ENCODE results near the gene SUGCT. TPM values are rescaled to one million over a fixed set of nuclear protein-coding genes. Genes with fewer than 3 reads are reported as not detected.
A peak's percentile ranks its signal among the peaks of the same experiment; 100 is the strongest.
"Not testable (repeated sequence)": the region's sequence is repeated elsewhere in the genome, so short reads cannot be mapped to it uniquely, and the experiment has no call there.

The SUGCT gene
- total RNA-seq, 1 donor from 2014 or later: 9.8 TPM

- Mint-ChIP-seq H3K36me3 (peaks cover 5% of the 10 kb centered on the region), H3K27me3 (ENCODE audit: low read depth) (no peaks in the 10 kb centered on the region), H3K4me3 (no peak overlapping the region), H3K27ac (no peak overlapping the region), H3K4me1 (peaks cover 8% of the 10 kb centered on the region), H3K9me3 (no peaks in the 10 kb centered on the region)
- no peak for TF ChIP-seq CTCF (IDR thresholded peaks at IDR 0.05; ENCODE audit: unreplicated experiment)
- no peak for DNase-seq (ENCODE audit: low spot score in 2 of 2, unreplicated experiment in 2 of 2)
These were observed 28.8 kb upstream of the SUGCT start for GRCh38 chr7:40105879-40106473.

GRCh38 chr7:40115936-40116335, 18.9 kb upstream of the SUGCT start:
- no peak overlapping the region for H3K27ac Mint-ChIP-seq
- no peak overlapping the region for H3K4me3 Mint-ChIP-seq
- H3K36me3 Mint-ChIP-seq: peaks cover 18% of the 10 kb centered on the region
- no peak for TF ChIP-seq CTCF (IDR thresholded peaks at IDR 0.05; ENCODE audit: unreplicated experiment)
- no peak for DNase-seq (ENCODE audit: low spot score in 2 of 2, unreplicated experiment in 2 of 2)
- peaks cover 5% of the 10 kb centered on the region for H3K9me3 Mint-ChIP-seq
- H3K4me1 Mint-ChIP-seq: peaks cover 10% of the 10 kb centered on the region
- H3K27me3 Mint-ChIP-seq (ENCODE audit: low read depth): no peaks in the 10 kb centered on the region

DNA sequence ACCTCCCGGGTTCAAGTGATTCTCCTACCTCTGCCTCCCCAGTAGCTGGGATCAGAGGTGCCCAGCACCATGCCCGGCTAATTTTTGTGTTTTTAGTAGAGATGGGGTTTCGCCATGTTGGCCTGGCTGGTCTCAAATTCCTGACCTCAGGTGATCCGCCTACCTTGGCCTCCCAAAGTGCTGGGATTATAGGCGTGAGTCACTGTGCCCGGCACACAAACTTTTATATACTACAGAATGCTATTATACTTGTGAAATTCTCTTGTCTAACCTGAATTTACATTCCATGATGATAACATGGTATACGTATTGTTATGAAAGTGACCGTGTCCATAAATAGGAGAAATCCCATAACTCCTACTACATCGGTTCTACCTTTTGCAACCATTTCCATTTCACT, 17.6 kb upstream of the SUGCT start:
- not testable (repeated sequence) for H3K27ac Mint-ChIP-seq; H3K27me3 Mint-ChIP-seq (ENCODE audit: low read depth); H3K4me3 Mint-ChIP-seq; DNase-seq (ENCODE audit: low spot score in 2 of 2, unreplicated experiment in 2 of 2); H3K9me3 Mint-ChIP-seq
- peaks cover 15% of the 10 kb centered on the region for H3K36me3 Mint-ChIP-seq
- H3K4me1 Mint-ChIP-seq: peaks cover 10% of the 10 kb centered on the region

DNA sequence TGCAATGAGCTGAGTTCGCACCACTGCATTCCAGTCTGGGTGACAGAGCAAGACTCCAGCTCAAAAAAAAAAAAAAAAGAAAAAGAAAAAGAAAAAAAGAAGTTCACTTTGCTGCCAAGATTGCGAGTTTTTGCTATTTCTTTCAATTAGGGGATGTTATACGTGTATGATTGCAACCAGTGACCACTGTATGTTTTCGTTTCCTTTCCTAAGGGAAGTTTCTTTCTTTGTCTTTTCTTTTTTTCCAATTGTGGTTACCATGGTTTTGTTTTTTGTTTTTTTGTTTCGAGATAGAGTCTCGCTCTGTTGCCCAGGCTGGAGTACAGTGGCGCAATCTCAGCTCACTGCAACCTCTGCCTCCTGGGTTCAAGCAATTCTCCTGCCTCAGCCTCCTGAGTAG, 16.6 kb upstream of the SUGCT start:
- H3K4me3 Mint-ChIP-seq; H3K36me3 Mint-ChIP-seq; H3K9me3 Mint-ChIP-seq; DNase-seq (ENCODE audit: low spot score in 2 of 2, unreplicated experiment in 2 of 2); H3K27ac Mint-ChIP-seq; H3K27me3 Mint-ChIP-seq (ENCODE audit: low read depth): not testable (repeated sequence)
- peaks cover 10% of the 10 kb centered on the region for H3K4me1 Mint-ChIP-seq

- no peaks in the 10 kb centered on the region for H3K27me3 Mint-ChIP-seq (ENCODE audit: low read depth)
- peak overlapping the region; percentile 92 for H3K27ac Mint-ChIP-seq
- no peak for DNase-seq (ENCODE audit: low spot score in 2 of 2, unreplicated experiment in 2 of 2)
- no peak overlapping the region for H3K4me3 Mint-ChIP-seq
- peaks cover 10% of the 10 kb centered on the region for H3K4me1 Mint-ChIP-seq
- H3K9me3 Mint-ChIP-seq: no peaks in the 10 kb centered on the region
- TF ChIP-seq CTCF (IDR thresholded peaks at IDR 0.05; ENCODE audit: unreplicated experiment): no peak
- peaks cover 9% of the 10 kb centered on the region for H3K36me3 Mint-ChIP-seq
These were observed 14.8 kb upstream of the SUGCT start for GRCh38 chr7:40120020-40120419.

- not testable (repeated sequence) for H3K27me3 Mint-ChIP-seq (ENCODE audit: low read depth); H3K27ac Mint-ChIP-seq; H3K9me3 Mint-ChIP-seq; H3K4me1 Mint-ChIP-seq; DNase-seq (ENCODE audit: low spot score in 2 of 2, unreplicated experiment in 2 of 2); H3K4me3 Mint-ChIP-seq; H3K36me3 Mint-ChIP-seq
These were observed 12.5 kb upstream of the SUGCT start for GRCh38 chr7:40122100-40122939.

DNA sequence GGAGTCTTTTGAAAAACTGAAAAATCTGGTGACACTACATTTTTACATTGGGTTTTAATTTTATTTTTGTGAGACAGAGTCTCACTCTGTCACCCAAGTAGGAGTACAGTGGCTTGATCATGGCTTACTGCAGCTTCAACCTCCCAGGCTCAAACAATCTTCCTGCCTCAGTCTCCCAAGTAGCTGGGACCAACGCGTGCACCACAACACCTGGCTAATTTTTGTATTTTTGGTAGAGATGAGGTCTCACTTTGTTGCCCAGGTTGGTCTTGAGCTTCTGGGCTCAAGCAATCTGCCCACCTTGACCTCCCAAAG, 11.9 kb upstream of the SUGCT start:
- TF ChIP-seq CTCF (IDR thresholded peaks at IDR 0.05; ENCODE audit: unreplicated experiment): no peak
- peaks cover 8% of the 10 kb centered on the region for H3K36me3 Mint-ChIP-seq
- H3K4me1 Mint-ChIP-seq: peaks cover 7% of the 10 kb centered on the region
- no peak for DNase-seq (ENCODE audit: low spot score in 2 of 2, unreplicated experiment in 2 of 2)
- H3K27ac Mint-ChIP-seq: no peak overlapping the region
- no peaks in the 10 kb centered on the region for H3K27me3 Mint-ChIP-seq (ENCODE audit: low read depth)
- no peaks in the 10 kb centered on the region for H3K9me3 Mint-ChIP-seq
- no peak overlapping the region for H3K4me3 Mint-ChIP-seq

Measured in mesothelial cell of epicardium (in vitro differentiated cells).